AG08395 (cell line): Measurements from ENCODE around the gene KIT.
"Not testable (repeated sequence)": the region's sequence is repeated elsewhere in the genome, so short reads cannot be mapped to it uniquely, and the experiment has no call there.

Source experiments
- DNase-seq: peaks from one replicate; pipeline ENCODE4 v3.0.0; 2012; ENCODE audit warnings: mixed read lengths, low spot score

KIT gene

DNA sequence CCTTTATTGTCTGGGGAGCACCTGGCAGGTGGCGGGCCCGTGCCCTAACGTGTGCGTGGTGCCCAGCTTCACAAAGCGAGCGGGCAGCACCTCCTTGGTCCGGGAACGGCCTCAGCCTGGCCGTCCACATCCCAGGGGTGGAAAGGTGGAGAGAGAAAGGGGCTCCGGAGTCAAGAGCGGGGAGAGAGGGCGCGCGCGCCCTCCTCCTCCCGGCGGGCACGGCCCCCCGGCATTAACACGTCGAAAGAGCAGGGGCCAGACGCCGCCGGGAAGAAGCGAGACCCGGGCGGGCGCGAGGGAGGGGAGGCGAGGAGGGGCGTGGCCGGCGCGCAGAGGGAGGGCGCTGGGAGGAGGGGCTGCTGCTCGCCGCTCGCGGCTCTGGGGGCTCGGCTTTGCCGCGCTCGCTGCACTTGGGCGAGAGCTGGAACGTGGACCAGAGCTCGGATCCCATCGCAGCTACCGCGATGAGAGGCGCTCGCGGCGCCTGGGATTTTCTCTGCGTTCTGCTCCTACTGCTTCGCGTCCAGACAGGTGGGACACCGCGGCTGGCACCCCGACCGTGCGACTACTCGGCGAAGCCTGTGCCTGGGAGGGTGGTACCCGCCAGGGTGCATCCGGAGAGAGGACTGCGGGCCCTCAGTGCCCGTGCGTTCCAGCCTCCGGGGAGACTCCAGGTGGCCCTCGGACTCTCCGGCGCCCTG, at the start of gene KIT:
Gene KIT (plus strand): TSS at position 407 of the 701 bp plus-strand sequence. CDS start 58 bp downstream, at position 465.
- DNase-seq = peak; percentile 28

DNA sequence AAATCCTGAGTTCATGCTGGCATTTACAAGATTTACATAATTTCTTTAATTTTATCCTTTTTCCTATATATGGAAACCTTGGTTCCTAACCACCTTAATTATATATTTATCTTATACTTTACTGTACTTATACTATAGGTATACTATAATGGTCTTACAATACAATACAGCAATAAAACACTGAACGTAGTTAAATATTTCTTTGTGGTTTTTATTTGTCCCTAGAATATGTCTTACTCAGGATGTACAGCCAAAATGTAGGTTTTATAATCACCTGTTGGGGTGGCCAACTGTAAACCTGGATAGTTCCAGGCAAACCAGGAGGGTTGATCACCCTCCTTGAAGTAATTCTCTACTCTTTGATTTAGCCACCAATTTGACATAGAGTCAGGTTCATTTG, 48.4 kb upstream of the KIT start:
- no peak for DNase-seq

DNA sequence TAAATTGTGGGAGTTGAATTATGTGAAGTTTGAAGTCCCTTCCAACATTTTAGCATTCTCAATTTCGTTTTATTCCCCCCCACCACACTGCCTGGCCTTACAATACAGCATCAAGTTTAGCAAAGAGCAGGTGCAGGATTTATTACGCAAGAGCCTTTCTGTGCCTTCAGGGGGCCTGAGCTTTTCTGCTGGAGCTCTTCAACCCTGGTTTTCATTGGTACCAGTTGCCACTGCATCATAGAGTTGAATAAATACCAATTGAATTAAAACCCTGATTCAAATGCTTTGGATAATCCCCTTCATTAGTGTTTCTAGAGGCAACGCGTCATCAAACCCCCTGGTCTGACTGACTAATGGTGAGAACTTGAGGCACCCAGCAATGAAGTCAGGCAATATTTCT, 43.6 kb upstream of the KIT start:
- no peak for DNase-seq

DNA sequence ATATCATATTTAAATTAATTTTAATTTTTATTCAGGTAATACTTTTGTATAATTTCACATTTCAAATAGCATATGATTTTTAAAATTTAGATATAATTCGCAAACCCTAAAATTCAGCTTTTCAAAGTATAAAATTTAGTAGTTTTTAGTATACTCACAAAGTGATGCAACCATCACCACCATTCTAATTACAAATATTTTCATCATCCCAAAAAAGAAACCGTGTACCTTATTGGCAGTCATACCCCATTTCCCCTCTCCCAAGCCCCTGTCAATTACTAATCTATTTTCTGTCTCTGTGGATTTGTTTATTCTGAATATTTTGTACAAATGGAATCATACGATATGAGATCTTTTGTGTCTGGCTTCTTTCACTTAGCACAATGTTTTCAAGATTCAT, 37.0 kb upstream of the KIT start:
- DNase-seq = no peak

- DNase-seq = no peak
Observed at GRCh38 chr4:54625391-54625790, 32.4 kb upstream of the KIT start.

DNA sequence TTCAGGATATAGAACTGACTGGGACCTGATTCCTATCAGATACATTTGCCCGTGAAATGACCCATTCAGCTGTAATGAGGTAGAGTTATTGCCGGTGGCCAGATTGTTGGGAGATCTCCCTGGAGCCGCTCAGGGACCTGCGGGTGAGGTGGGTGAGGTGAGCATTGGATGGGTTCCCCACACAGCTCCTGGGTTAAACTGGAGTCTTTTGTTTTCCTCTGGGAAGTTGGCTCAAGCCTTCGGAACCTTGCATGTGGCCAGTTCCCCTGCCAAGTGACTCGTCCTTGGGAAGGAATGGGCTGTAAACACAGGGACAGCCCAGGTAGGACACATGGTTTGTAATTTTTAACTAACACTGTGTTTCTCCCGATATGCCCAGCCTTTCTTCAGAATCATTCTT, 31.6 kb upstream of the KIT start:
- no peak for DNase-seq

- DNase-seq = no peak
Observed at GRCh38 chr4:54632537-54632936, 25.2 kb upstream of the KIT start.

DNA sequence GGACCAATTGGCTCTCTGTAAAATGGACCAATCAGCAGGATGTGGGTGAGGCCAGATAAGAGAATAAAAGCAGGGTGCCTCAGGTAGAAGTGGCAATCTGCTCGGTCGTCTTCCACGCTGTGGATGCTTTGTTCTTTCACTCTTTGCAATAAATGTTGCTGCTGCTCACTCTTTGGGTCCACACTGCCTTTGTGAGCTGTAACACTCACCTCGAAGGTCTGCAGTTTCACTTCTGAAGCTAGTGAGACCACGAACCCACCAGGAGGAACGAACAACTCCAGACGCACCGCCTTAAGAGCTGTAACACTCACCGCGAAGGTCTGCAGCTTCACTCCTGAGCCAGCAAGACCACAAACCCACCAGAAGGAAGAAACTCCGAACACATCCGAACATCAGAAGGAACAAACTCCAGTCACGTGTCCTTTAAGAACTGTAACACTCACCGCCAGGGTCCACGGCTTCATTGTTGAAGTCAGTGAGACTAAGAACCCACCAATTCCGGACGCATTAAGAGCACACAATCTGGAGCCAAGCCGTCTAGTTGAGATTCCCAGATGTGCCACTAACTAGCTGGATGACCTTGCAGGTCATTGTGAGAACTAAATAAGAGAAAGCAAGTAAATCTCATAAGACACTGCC, 24.5 kb upstream of the KIT start:
- not testable (repeated sequence) for DNase-seq

GRCh38 chr4:54635318-54635717, 22.4 kb upstream of the KIT start:
- no peak for DNase-seq

- DNase-seq = no peak
Observed at GRCh38 chr4:54637325-54637724, 20.4 kb upstream of the KIT start.

DNA sequence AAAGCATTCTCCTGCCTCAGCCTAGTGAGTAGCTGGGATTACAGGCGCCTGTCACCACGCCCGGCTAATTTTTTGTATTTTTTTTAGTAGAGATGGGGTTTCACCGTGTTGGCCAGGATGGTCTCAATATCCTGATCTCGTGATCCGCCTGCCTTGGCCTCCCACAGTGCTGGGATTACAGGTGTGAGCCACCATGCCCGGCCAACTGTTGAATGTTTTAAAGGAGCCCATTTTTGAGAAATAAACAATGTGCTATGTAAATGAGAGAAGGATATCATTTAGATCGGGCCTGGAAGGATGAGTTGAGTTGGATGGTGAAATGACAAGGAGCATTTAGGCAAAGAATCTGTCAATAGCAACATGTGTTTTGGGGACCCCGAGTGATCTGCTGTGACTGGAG, 16.7 kb upstream of the KIT start:
- not testable (repeated sequence) for DNase-seq

DNA sequence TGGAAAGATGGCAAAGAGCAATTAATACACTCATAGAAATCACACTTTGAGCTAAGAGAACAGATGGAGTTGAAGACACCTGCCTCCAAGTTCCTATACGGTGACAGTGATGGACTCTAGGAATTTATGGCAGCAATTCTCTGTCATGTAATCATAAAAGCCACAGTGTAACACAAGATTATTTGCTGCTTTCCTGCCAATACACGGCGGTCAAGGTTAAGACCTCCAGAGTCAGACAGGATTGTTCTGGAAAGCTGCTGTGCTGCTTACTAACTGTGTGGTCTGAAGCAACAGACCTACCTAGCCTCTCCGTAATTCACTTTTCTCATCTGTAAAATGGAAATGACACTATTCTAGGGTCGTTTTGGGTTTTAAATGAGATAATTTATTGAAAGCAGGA, 14.6 kb upstream of the KIT start:
- DNase-seq = no peak

- DNase-seq = no peak
Observed at GRCh38 chr4:54643958-54644751, 13.6 kb upstream of the KIT start.

- DNase-seq = no peak
Observed at GRCh38 chr4:54645830-54646229, 11.9 kb upstream of the KIT start.

DNA sequence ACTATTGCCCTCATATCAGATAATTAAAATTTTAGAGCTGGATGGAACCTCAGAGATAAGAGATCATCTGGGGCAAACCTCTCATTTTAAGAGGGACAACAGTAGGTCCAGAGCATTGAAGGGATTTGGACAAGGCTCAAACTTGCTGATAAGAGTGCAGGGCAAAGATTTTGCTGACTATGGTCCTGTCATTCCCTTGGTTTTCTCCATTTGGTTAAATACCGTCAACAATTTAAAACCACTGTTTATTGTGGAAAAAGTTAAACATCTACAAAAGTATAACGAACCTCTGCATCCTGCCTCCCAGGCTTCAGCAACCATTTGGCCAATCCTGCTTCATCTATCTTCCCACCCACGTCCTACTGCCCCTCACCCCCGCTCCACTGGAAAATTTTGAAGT, 10.7 kb upstream of the KIT start:
- DNase-seq = no peak

DNA sequence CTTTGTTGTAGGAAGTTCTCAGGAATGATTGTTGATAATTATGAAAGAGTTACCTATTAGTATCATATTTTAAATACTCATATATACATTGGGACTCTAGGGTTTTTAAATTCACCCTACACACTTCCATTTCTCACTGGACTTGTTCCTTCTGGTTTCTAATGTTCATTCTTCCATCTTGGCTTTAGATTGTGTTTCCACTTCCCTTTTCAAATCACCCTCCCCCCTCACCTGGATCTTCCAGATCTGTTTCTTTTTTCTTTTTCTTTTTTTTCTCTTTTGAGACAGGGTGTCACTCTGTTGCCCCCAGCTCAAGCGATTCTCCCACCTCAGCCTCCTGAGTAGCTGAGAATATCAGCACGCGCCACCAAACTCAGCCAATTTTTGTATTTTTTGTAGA, 6.7 kb upstream of the KIT start:
- DNase-seq = no peak

DNA sequence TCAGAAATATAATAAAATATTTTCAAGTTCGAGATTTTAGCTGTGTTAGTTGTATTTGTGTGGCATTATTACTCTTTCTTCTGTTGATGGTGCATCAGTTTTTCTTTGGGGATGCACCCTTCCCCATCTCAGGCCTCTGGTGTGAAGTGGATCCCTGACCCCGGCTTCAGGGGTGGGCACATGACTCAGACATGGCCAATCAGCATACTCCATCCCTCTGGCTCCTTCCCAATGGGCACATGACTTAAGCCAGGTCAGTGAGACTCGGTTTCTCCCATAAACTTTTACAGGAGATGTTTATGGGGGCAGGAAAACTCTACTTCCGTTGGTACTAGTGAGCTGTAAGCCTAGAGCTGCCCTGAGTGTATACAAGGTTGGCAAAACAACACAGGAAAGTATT, 3.0 kb upstream of the KIT start:
- DNase-seq = no peak

DNA sequence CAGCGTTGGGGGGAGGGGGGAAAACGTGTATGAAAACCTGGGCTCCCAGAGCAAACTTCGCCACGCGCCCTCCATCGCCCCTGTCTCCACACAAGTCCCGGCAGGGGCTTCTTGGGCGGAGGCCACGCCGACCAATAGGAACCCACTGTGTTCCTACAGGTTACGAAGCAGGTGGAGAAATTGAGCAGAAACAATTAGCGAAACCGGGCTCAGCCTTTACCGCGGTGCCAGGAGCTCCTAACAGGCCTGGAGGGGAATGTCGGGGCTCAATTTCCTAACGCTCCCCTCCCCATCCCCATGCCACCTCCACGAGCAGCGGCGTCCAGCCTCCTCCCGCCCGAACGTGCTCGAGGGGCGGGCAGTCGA, 589 bp upstream of the KIT start:
- no peak for DNase-seq

- DNase-seq = peak; percentile 65
Observed at GRCh38 chr4:54658252-54659093, 716 bp downstream of the KIT start.

DNA sequence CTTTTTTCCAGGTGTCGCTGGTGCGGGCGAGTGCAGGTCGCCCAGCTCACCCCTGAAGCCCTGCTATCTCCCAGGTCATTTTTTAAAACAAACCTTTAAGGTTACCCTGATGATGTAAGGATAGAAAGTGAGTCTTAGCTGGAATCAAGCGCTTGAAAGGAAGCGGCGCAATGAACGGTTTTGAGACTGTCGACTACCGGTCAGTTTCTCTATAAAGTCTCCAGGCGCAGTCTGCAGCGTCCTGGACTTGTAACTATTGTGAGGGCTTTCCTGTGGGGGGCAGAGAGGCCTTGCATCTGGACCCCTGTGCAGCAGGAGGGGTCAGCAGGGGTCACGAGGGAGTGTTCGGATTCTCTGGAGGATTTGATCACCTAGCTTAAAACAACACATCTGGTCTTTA, 1.6 kb downstream of the KIT start:
- peak; percentile 12 for DNase-seq

DNA sequence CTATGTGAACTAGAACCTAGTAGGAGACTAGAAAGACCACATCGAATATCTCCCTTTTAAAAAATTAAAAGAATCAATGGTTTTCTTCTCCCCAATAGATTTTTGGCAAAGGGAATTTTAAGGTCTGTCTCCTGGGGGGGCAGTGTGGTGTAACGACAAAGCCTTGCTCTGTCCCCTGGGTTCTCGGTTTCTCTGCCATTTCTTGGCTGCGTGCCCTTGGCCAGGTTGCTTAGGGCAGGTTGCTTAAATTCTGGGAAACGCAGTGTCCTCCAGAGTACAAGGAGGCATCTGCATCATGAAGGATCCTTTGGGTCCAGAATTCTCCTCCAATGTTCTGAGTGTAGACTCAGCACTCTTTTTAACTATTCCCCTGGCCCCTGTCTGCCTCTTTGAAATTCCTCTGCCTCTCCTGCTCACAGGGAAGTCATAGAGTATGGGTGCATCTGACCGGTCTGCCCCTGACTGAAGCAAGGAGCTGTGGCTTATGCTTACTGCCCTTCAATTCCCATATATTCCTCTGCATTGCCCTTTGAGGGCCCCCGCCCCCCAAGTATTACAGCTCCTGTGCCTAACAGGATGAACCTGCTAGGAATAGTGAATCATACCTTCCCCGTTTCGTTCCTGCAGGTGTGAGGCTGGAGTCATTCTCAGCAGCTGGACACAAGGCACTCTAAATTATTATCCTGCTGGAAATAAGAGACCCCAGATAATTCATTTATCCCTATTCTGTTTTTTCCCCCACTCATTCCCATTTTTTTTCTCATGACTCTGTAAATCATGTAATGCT, 2.2 kb downstream of the KIT start:
- no peak for DNase-seq

DNA sequence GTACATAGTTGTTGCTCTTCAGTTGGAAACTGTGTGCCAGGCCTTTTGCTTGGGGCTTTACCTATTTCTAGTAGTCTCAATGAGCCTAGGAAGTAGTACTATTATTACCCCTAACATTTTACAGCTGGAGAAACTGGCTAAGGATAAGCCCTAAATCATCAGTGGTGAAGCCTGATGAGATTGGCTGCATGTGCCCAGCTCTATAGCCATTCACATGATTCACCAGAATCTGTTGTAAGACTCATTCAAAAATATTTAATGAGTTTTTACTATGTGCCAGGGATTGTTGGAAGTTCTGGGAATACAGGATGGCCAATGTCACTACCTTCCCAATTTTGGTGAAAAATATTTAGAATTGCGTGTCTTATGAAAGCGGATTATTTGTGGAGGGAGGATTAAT, 2.8 kb downstream of the KIT start:
- DNase-seq = peak; percentile 48
